Measurements from ENCODE around the gene SBNO2. TPM values are rescaled to one million over a fixed set of nuclear protein-coding genes. Genes with fewer than 3 reads are reported as not detected.

Gene SBNO2
- total RNA-seq, 1 donor from 2014 or later, result 131 TPM

- no peak for ATAC-seq
- peak; percentile 56 for DNase-seq (ENCODE audit: low spot score)
- intact Hi-C loops (cut with DNase I), result no loop called here
Observed at GRCh38 chr19:1073063-1073955, 100.8 kb downstream of the SBNO2 start.

DNA sequence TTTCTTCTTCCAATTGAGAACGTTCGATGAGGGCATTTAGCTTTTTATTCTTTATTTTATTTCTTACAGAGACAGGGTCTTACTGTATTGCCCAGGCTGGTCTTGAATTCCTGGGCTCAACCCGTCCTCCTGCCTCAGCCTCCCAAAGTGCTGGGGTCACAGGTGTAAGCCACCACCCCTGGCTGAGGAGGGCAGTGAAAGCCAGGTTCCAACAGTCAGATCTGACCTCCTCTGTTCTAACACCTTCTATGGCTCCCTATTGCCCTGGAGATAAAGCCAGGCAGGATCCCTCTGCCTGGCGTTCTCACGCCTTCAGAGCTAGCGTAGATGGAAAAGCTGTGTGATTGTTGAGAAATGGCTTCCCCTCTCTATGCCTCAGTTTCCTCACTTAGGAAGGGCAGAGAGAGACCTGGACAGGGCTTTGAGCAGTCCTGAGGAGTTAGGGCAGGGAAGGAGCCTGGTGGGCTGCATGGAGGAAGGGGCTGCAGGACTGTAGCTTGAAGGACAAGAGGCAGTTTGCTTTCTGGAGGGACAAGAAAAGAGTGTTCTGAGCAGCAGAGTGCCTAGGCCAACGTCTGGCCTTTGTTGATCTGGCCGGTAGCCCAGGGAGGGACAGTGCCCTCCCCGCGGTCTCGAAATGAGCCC is 101.6 kb downstream of the SBNO2 start:
- intact Hi-C loops (cut with DNase I), result no loop called here
- ATAC-seq (no peak), DNase-seq (ENCODE audit: low spot score) (no peak)

- DNase-seq (ENCODE audit: low spot score) (peak; percentile 58), ATAC-seq (no peak)
- intact Hi-C loops (cut with DNase I), result no loop called here
Observed at GRCh38 chr19:1070931-1071791, 102.9 kb downstream of the SBNO2 start.

DNA sequence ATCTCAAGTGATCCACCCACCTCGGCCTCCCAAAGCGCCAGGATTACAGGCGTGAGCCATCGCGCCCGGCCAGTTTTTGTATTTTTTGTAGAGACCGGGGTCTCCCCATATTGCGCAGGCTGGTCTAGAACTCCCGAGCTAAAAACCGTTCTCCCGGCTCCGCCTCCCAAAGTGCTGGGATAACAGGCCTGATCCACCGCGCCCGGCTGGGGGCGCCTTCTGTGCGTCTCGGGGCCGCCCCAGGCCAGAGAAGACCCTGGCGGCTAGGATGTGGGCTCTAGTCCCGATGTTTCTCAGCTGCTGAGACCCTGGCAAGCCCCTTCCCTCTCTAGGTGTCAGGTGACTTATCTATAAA is 103.5 kb downstream of the SBNO2 start:
- intact Hi-C loops (cut with DNase I), result no loop called here
- ATAC-seq (no peak), DNase-seq (ENCODE audit: low spot score) (no peak)

DNA sequence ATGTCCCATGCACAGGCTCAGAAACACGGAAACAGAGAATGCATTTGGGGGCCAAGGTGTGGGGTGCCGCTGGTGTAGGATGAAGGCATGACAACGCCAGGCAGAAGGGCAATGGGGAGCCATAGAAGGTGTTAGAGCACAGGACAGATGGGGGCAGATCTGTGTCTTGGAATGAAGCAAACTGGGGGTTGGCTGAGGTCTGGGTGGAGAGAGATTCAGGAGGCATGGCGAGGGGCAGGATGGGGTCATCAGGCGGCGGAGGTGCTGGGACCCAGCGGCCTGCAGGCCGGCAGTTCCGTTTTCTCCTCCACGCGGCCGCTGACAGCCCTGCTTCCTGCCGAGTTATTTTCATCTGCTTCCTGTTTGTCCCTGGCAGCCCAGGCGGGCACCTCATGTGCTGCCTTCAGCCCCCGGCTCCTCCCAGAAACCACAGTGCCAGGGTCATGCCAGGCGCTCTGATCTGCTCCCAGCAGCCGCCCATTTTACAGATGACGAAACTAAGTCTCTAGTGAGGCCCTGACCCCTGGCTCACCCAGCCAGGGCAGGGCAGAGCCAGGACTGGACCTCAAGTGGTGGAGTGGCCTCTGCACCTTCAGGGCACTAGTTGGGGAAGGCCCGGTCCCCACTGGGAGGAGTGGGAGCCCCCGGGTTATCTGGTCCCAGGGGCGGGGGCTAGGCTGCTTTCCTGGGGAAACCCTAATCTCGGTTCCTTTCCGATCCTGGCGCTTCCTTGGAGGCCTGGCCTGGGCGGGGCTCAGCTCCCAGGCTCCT is 104.9 kb downstream of the SBNO2 start:
- peak; percentile 76 for DNase-seq (ENCODE audit: low spot score)
- peak; percentile 57 for ATAC-seq
- intact Hi-C loops (cut with DNase I), result no loop called here

GRCh38 chr19:1068009-1069001 is 105.8 kb downstream of the SBNO2 start:
- intact Hi-C loops (cut with DNase I), result no loop called here
- DNase-seq (ENCODE audit: low spot score) (peak; percentile 78), ATAC-seq (peak; percentile 36)

DNA sequence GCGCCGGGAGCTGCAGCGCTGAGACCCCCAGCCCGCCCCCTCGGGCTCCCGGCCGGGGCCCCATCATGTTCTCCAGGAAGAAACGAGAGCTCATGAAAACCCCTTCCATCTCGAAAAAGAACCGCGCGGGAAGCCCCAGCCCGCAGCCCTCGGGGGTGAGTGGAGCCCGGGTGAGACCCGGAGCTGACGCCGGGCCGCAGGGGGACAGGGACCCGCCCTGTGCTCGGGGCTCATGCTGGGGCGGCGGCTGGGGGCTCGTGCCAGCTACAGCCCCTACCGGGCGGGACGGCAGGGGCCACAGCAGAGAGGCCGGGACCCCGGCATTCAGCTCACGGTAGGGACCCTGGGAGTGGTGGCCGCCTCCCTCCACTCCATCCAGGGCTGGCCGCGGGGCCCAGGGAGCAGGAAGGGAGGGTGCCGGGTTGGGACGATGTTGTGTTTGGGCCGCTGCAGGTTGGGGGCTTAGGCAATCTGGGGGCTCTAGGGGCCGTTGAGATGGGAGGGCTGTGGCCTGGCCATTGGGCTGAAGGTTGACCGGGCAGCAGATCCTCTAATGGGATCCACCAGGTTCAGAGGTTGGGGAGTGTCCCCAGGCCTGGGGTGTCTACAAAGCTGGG is 106.6 kb downstream of the SBNO2 start:
- intact Hi-C loops (cut with DNase I), result no loop called here
- DNase-seq (ENCODE audit: low spot score) (peak; percentile 53), ATAC-seq (no peak)

DNA sequence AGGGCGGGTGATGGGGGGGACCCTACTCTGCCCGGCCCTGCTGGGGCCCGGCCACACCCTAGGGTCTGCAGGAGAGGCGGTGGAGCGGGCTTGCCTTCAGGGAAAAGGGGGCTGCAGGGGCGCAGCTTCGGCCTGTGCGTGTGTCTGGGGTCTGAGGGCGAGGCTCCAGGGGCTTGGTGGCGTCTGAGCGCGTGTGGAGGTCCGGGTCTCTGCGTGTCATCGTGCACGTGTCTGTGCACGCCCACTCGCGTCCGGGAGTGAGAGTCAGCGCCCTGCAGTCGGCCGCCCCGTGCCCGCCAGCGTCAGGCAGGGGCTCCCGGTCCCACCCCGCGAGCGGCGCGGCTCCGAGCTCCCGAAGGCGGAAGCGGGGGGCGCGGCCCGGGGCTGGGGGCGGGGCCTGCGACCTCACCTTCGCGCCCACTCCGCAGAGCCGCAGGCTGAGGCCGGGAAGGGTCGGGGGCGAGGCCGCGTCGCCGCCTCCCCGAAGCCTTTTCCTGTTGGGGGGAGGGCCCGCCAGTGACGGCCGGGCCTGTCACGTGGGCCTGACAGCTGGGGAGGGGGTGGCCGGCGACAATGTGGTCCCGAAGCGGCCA is 107.2 kb downstream of the SBNO2 start, which contains the start of gene ARHGAP45:
ARHGAP45 (plus strand) TSS at position 420 of the 593 bp plus-strand sequence. CDS start 239 bp downstream, outside the sequence.
- no peak for ATAC-seq
- DNase-seq (ENCODE audit: low spot score), result peak; percentile 62
- intact Hi-C loops (cut with DNase I), result no loop called here

GRCh38 chr19:1066251-1066747 is 107.8 kb downstream of the SBNO2 start:
- ATAC-seq (no peak), DNase-seq (ENCODE audit: low spot score) (peak; percentile 54)
- intact Hi-C loops (cut with DNase I), result no loop called here

DNA sequence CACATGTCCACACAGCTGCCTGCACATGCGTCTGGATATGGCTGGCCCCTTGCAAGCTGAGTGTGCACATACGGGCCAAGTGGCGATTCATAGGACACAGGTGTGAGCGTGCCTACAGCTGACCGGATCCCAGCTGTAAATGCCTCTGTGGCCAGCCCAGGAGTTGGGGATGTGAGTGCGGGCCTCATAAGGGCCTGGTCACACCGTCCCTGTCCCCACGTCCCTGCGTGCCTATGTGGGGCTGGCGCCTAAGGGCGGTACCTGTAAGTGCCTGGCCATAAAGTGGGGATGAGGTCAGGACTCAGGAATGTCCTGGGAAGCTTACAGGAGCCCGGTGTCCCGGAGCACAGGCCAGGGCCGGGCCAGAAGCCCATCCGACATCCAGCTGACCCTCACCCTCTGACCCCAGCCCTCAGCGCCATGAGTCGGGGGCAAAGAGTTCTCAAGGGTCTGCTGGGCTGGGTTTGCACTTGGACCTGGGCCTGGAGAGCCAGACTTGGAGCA is 108.4 kb downstream of the SBNO2 start:
- intact Hi-C loops (cut with DNase I), result no loop called here
- ATAC-seq (no peak), DNase-seq (ENCODE audit: low spot score) (peak; percentile 56)

- intact Hi-C loops (cut with DNase I), result no loop called here
- peak; percentile 62 for ATAC-seq
- DNase-seq (ENCODE audit: low spot score), result peak; percentile 76
Observed at GRCh38 chr19:1064661-1065605, 109.1 kb downstream of the SBNO2 start.

GRCh38 chr19:1063909-1064660 is 110.0 kb downstream of the SBNO2 start:
- DNase-seq (ENCODE audit: low spot score) (peak; percentile 60), ATAC-seq (no peak)
- intact Hi-C loops (cut with DNase I), result no loop called here

DNA sequence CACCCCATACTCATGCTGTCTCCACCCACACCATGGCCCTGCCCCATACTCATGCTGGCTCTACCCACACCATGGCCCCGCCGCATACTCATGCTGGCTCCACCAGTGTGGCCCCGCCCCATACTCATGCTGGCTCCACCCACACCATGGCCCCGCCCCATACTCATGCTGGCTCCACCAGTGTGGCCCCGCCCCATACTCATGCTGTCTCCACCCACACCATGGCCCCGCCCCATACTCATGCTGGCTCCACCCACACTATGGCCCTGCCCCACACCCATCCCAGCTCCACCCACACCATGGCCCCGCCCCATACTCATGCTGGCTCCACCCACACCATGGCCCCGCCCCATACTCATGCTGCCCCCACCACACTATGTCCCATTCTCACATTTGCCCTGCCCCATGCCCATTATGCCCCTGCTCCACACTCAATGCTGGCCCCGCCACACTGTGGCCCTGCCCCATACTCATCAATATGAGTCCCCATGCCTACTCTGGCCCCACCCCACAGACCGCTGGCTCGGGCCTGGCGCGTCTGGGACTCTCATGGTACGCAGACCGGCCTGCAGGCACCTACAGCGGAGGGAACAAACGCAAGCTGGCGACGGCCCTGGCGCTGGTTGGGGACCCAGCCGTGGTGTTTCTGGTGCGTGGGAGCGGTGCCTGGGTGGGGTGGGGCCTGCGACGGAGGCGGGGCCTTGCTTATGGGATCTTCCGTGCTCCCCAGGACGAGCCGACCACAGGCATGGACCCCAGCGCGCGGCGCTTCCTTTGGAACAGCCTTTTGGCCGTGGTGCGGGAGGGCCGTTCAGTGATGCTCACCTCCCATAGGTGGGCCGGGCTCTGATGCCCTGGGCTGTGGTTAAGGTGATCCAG is 110.8 kb downstream of the SBNO2 start:
- ATAC-seq, result no peak
- intact Hi-C loops (cut with DNase I), result no loop called here

More for the DNA sequence above, 110.8 kb downstream of the SBNO2 start:
- DNase-seq (ENCODE audit: low spot score), result peak; percentile 60

Data from sciatic nerve (tissue), 2 donors.